Measurements from ENCODE around the gene ATP5F1D. TPM values are rescaled to one million over a fixed set of nuclear protein-coding genes. Genes with fewer than 3 reads are reported as not detected.

The ATP5F1D gene
- total and polyA plus RNA-seq, 12 donors: 15.6 to 1,534 (median 229) TPM

DNA sequence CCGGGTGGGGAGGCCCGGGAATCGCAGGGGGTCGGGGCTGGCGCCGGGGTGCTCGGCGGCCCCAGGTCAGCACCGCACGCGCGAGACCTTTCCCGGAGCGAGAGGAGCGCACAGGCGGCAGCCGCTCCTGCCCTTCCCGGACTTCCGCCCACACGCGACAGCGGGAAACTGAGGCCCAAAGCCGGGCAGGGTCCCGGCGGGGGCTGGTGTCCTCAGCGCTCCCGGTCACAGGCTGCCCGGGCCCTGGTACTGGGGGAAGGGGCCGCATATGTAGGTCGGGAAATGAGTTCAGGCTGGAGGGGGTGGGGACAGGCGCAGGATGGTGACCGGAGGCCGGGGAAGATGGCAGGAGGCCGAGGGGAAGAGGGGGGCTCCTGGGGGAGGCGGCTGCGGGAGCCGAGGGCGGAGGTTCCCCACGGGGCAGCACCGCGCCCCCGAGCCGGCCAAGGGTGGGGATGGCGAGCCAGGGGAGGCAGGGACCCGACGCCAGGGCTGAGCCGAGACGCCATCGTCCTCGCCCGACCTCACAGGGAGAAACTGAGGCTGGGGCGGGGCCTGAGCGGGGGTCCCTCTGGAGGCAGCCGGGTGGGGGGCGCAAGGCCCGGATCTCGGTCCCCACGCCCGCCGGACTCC is 4.4 kb upstream of the ATP5F1D start:
- 0 to 1% (median 0%) methylated on average over 8 to 60 of the region's 60 CpGs for WGBS, 4 donors
- peaks cover 36 to 43% of the 10 kb centered on the region in 2 donors for H3K4me1 ChIP-seq (replicated peaks in 1 of 2)
- intact Hi-C loops (cut with DNase I): no loop called here
- TF ChIP-seq, protein P1, sequence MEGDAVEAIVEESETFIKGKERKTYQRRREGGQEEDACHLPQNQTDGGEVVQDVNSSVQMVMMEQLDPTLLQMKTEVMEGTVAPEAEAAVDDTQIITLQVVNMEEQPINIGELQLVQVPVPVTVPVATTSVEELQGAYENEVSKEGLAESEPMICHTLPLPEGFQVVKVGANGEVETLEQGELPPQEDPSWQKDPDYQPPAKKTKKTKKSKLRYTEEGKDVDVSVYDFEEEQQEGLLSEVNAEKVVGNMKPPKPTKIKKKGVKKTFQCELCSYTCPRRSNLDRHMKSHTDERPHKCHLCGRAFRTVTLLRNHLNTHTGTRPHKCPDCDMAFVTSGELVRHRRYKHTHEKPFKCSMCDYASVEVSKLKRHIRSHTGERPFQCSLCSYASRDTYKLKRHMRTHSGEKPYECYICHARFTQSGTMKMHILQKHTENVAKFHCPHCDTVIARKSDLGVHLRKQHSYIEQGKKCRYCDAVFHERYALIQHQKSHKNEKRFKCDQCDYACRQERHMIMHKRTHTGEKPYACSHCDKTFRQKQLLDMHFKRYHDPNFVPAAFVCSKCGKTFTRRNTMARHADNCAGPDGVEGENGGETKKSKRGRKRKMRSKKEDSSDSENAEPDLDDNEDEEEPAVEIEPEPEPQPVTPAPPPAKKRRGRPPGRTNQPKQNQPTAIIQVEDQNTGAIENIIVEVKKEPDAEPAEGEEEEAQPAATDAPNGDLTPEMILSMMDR (IDR thresholded peaks at IDR 0.05): no peak
- TF ChIP-seq POLR2A (IDR thresholded peaks at IDR 0.05): no peak
- peak overlapping the region in 2 of 5 donors; percentile 61 to 74 for H3K27ac ChIP-seq
- peak in 3 of 7 donors; percentile 51 to 68 (median 55) for DNase-seq
- no peaks in the 10 kb centered on the region for H3K27me3 ChIP-seq
- no peaks in the 10 kb centered on the region for H3K36me3 ChIP-seq (replicated peaks in 1 of 2)
- no peaks in the 10 kb centered on the region for H3K9me3 ChIP-seq (replicated peaks in 1 of 3)
- peak overlapping the region in 3 of 4 donors; percentile 25 to 69 (median 26) for H3K4me3 ChIP-seq

DNA sequence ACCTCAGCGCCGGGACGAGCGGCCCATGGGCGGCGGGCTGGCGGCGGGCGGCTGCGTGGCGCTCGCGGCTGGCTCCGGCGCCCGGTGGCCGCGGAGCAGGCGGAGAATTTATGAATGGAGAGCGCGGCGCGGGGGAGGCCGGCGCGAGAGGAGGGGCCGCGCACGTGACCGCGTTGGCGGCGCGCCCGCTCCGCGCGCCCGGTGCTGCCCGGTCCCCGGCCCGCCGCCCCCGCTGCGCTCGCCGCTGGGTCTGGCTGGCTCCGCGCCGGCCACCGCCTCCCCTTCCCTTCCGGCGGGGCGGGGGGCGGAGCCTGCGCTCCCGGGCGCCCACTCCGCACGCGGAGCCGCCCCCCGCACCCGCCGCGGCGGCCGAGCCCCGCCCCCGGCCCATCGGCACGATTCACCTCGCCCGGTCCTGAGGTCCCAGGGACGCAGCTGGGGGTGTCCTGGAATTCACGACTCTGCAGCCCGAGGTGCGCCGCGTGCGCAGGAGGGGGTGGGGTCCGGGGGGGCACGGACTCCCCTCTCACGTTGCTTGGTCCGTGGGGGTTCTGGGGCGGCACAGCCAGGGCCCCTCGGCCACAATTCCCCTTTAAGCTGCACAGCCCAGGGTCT is 3.7 kb upstream of the ATP5F1D start, which contains the start of gene CBARP:
Gene CBARP, minus strand, starts transcription at position 252 of the 615 bp plus-strand sequence. CDS start 1,905 bp downstream, outside the sequence.
- peak in 3 of 7 donors; percentile 45 to 67 (median 50) for DNase-seq
- intact Hi-C loops (cut with DNase I): no loop called here
- TF ChIP-seq, protein P1 (IDR thresholded peaks at IDR 0.05): no peak
- peak in 1 of 2 donors; percentile 45 for TF ChIP-seq POLR2A (IDR thresholded peaks at IDR 0.05)
- Histone ChIP-seq H3K9me3 (replicated peaks in 1 of 3) (no peaks in the 10 kb centered on the region), H3K27me3 (no peaks in the 10 kb centered on the region), H3K27ac (peak within 1 kb of the TSS in 4 of 5 donors; percentile 36 to 99 (median 50)), H3K36me3 (replicated peaks in 1 of 2) (no peaks in the 10 kb centered on the region), H3K4me3 (peak within 1 kb of the TSS in 3 of 4 donors; percentile 25 to 69 (median 26)), H3K4me1 (replicated peaks in 1 of 2) (peaks cover 36 to 43% of the 10 kb centered on the region in 2 donors)
- WGBS, 4 donors: 1% methylated on average over 25 to 85 of the region's 87 CpGs; no CpG with 5 or more reads in 2 of the 4 donors

DNA sequence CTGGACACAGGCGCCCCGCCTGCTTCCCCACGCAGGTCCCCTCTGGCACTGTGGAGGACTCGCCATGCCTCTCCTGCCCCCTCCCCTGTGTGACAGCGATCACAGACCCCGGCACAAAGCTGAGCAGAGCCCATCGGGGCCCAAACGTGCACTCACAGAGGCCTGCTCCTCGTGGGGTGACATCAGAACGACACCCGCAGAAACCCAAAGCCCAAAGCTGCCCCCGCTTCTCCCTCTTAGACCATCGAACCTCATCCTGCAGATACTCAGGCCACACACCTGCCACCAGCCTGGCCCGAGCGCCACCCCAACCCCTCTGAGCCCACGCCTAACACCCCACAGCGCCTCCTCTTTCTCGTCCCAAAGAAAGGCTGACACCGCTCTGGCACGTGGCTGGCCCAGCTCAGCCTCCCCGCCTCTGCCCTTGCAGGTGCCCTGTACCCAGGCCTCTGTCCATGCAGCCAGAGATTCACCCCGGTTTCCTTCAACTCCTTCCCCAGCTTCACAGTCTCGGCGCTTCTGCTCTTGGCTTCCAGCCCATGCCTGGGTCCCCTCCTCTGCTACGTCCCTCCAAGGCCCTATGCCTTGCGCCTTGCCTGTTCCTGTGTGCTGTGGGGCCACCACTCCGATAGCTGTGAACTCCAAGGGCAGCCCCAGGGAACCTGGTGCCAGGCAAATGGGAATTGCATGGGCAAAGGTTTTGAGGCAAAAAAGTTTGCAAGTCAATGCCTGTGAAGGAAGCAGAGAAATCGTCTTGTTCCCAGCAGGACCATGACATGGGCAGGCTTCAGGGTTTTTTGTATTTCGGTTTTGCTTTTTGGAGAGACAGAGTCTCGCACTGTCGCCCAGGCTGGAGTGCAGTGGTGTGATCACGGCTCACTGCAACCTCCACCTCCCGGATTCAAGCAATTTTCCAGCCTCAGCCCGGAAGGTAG is 2.9 kb upstream of the ATP5F1D start:
- Histone ChIP-seq H3K4me1 (replicated peaks in 1 of 2) (peaks cover 36 to 43% of the 10 kb centered on the region in 2 donors), H3K4me3 (peak overlapping the region in 1 of 4 donors; percentile 69), H3K36me3 (replicated peaks in 1 of 2) (no peaks in the 10 kb centered on the region), H3K27ac (peak overlapping the region in 4 of 5 donors; percentile 36 to 99 (median 50)), H3K27me3 (no peaks in the 10 kb centered on the region), H3K9me3 (replicated peaks in 1 of 3) (no peaks in the 10 kb centered on the region)
- 58 to 73% (median 60%) methylated on average over 23 to 34 of the region's 34 CpGs for WGBS, 4 donors
- intact Hi-C loops (cut with DNase I): no loop called here
- TF ChIP-seq, protein P1 (IDR thresholded peaks at IDR 0.05): no peak
- TF ChIP-seq POLR2A (IDR thresholded peaks at IDR 0.05): no peak
- DNase-seq: peak in 2 of 7 donors; percentile 28 to 43

Data from adrenal gland (tissue), 12 donors.